HG03066 (cell line): ENCODE data around the gene PRUNE2.

Experiments used
- ATAC-seq: cut with Tn5 transposase; IDR thresholded peaks from one replicate; pipeline ENCODE4 v1.9.1; 2021; ENCODE audit warnings: low read depth; ENCODE audit not compliant: unreplicated experiment

PRUNE2 gene

GRCh38 chr9:76900884-76901440 is 5.0 kb downstream of the PRUNE2 start:
- ATAC-seq = no peak

- no peak for ATAC-seq
Observed at GRCh38 chr9:76898786-76899185, 7.1 kb downstream of the PRUNE2 start.

GRCh38 chr9:76897804-76898525 is 7.9 kb downstream of the PRUNE2 start:
- ATAC-seq = no peak

- ATAC-seq = no peak
Observed at GRCh38 chr9:76896035-76896434, 9.9 kb downstream of the PRUNE2 start.

- ATAC-seq = no peak
Observed at GRCh38 chr9:76895186-76895585, 10.7 kb downstream of the PRUNE2 start.

- no peak for ATAC-seq
Observed at GRCh38 chr9:76894198-76894597, 11.7 kb downstream of the PRUNE2 start.

- no peak for ATAC-seq
Observed at GRCh38 chr9:76893395-76893932, 12.4 kb downstream of the PRUNE2 start.

GRCh38 chr9:76891874-76892273 is 14.0 kb downstream of the PRUNE2 start:
- peak; percentile 48 for ATAC-seq

- no peak for ATAC-seq
Observed at GRCh38 chr9:76891279-76891678, 14.6 kb downstream of the PRUNE2 start.

- ATAC-seq = no peak
Observed at GRCh38 chr9:76887951-76888350, 18.0 kb downstream of the PRUNE2 start.

GRCh38 chr9:76887003-76887821 is 18.7 kb downstream of the PRUNE2 start:
- ATAC-seq = no peak

- ATAC-seq = no peak
Observed at GRCh38 chr9:76886318-76886717, 19.6 kb downstream of the PRUNE2 start.

- no peak for ATAC-seq
Observed at GRCh38 chr9:76884823-76885222, 21.1 kb downstream of the PRUNE2 start.

GRCh38 chr9:76883341-76883855 is 22.5 kb downstream of the PRUNE2 start:
- no peak for ATAC-seq

GRCh38 chr9:76882686-76883085 is 23.2 kb downstream of the PRUNE2 start:
- ATAC-seq = peak; percentile 84

GRCh38 chr9:76880210-76880609 is 25.7 kb downstream of the PRUNE2 start:
- no peak for ATAC-seq

GRCh38 chr9:76878933-76879332 is 27.0 kb downstream of the PRUNE2 start:
- ATAC-seq = no peak

GRCh38 chr9:76877961-76878360 is 28.0 kb downstream of the PRUNE2 start:
- ATAC-seq = no peak

- ATAC-seq = no peak
Observed at GRCh38 chr9:76876098-76876497, 29.8 kb downstream of the PRUNE2 start.

- ATAC-seq = no peak
Observed at GRCh38 chr9:76873821-76874220, 32.1 kb downstream of the PRUNE2 start.
